DMS114 treated with DMSO at 0.1 percent for 48 hours (cell line): ENCODE measurements around the gene SEMA3E.
"Not testable (repeated sequence)": the region's sequence is repeated elsewhere in the genome, so short reads cannot be mapped to it uniquely, and the experiment has no call there.

ENCODE experiments used
- DNase-seq: peaks from one replicate; lab custom pipeline; 2025; ENCODE audit not compliant: unreplicated experiment; lab: John Stamatoyannopoulos, UW

Gene SEMA3E

DNA sequence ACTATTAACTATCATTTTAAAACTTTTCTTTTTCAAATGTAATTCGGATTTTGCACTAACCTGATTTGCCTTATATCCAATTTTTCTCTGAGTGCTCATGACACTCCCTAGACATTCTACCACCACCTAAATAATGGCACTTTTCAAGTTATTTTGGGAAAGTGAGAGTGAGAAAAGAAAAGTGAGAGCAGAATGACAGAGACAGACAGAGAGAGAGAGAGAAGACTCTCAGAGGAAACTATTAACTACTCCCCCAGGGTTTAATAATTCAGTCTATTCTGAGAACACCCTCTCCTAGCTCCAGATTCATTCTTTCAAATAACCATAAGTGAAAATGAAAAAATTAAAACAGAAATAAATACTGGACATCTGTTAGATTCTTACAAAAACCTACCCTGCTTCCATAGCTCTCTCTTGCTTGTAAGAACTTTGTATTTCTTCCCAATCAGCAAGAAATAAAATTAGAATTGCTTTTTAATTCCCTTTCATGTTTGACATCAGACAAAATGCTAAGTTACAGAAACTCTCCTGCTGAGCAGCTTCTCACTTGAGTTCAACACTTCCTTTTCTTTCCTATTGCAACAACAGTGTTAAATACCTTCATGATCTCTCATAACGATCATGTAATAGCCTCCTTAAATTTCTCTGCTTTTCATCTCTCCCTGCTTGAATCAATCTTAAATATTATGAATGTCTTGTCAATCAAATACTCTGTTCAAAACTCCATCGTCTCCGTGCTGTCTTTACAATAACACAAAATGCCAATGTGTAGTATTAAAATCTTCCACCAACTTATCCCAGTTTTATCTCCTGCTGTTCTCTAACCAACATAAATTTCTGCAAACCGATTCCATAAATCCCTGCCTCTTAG lies 191.7 kb downstream of the SEMA3E start:
- DNase-seq = no peak

GRCh38 chr7:83456413-83456812 lies 192.5 kb downstream of the SEMA3E start:
- no peak for DNase-seq

- DNase-seq = no peak
Observed at GRCh38 chr7:83455612-83456011, 193.3 kb downstream of the SEMA3E start.

DNA sequence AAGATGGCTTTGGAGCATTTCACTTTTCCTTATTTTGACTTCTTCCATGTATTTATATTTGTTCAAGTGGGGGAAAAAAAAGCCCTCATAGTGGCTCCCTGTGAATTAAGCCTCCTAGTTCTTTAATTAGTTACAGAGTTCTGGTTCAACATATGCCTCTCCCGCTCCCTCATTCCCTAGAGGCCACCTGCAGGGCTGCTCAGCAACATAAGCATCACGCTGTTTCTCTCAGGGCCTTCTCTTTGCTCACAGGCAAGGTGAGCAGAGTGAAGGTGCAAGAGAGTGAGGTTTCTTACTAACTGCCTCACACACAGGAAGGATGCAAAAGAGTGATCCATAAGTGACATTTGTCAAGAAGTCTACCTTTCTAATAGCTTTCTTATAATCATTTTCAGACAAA lies 196.7 kb downstream of the SEMA3E start:
- no peak for DNase-seq

GRCh38 chr7:83451501-83452045 lies 197.4 kb downstream of the SEMA3E start:
- DNase-seq = no peak

GRCh38 chr7:83449781-83450180 lies 199.2 kb downstream of the SEMA3E start:
- no peak for DNase-seq

- no peak for DNase-seq
Observed at GRCh38 chr7:83447681-83448080, 201.3 kb downstream of the SEMA3E start.

GRCh38 chr7:83446102-83446669 lies 202.8 kb downstream of the SEMA3E start:
- no peak for DNase-seq

GRCh38 chr7:83442911-83443310 lies 206.0 kb downstream of the SEMA3E start:
- no peak for DNase-seq

- DNase-seq = no peak
Observed at GRCh38 chr7:83439026-83439425, 209.9 kb downstream of the SEMA3E start.

DNA sequence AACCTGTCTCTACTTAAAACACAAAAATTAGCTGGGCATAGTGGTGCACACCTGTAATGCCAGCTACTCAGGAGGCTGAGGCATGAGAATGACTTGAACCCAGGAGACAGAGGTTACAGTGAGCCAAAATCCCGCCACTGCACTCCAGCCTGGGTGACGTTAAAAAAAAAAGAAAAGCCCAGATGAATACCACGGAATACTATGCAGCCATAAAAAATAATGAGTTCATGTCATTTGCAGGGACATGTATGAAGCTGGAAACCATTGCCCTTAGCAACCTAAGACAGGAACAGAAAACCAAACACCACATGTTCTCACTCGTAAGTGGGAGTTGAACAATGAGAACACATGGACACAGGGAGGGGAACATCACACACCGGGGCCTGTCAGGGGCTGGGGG lies 218.7 kb downstream of the SEMA3E start:
- not testable (repeated sequence) for DNase-seq

GRCh38 chr7:83429493-83429892 lies 219.4 kb downstream of the SEMA3E start:
- DNase-seq = no peak

DNA sequence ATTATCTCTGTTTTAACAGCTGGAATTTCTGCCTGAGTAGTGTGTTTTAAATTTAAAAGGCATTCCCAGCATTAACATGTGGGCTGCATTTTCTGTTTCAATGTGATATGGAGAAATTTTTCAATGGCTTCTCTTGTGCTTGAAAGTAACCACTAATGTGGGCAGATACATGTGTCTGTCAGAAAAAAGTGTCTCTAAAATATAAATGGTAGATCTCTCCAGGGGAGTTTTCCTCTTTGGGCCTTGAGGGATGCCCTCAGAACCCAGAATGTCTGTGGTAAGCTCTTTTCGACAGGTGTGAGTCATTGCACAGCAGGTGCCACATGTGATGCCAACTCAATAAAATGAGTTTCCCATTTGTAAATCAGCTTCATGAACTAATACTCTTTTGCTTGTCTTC lies 221.1 kb downstream of the SEMA3E start:
- no peak for DNase-seq

DNA sequence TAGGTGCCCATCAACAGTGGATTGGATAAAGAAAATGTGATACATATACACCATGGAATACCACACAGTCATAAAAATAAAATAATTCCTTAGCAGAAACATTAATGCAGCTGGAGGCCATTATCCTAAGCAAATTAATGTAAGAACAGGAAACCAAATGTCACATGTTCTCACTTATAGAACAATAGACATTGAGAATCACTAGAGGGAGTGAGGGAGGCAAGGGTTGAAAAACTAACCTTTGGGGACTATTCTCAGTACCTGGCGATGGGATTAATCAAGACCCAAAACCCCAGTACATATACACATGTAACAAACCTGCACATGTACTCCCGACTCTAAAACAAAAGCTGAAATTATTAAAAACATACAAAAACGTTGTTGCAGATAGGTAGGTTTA lies 222.6 kb downstream of the SEMA3E start:
- no peak for DNase-seq

- no peak for DNase-seq
Observed at GRCh38 chr7:83419013-83419412, 229.9 kb downstream of the SEMA3E start.

- no peak for DNase-seq
Observed at GRCh38 chr7:83415840-83416239, 233.1 kb downstream of the SEMA3E start.

DNA sequence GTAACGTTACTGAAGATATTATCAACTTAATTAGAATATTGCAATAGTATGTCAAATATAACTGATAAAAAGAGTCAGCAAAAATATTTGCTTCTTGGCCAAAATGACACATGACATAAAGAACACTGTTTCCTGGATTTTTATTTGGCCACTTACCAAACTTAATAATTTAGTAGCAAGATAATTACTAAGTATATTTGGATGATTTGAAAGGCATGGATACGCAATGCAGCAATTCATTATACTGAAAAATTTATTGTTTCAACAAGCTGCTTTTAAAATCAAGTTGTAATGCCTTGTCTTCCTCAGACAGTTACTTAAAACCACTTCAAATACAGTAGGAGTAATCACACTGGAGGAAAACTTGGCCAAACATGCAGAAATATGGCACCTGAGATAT lies 234.0 kb downstream of the SEMA3E start:
- DNase-seq = no peak

DNA sequence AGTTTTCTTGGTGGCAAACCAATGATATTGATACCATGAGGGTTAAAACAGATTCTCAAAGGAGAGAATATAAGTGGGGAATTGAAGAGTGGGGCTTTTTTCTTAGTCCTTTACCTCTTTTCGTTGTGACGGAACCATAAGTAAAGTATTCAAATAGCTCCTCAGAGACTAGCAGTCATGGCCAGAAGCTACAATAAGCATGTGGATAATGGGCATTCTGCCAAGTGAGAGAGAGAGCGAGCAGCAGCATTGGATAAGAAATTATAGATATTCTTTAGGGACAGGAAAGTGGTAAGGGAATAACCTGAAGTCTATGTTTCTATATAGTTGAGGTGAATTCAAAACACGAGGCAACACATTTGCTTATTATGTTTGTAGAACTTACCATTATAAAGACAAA lies 235.1 kb downstream of the SEMA3E start:
- DNase-seq = no peak

GRCh38 chr7:83413424-83413823 lies 235.5 kb downstream of the SEMA3E start:
- no peak for DNase-seq

- DNase-seq = peak; percentile 43
Observed at GRCh38 chr7:83410989-83411591, 237.8 kb downstream of the SEMA3E start.

- DNase-seq = no peak
Observed at GRCh38 chr7:83394776-83395175, 254.2 kb downstream of the SEMA3E start.

- no peak for DNase-seq
Observed at GRCh38 chr7:83388436-83388835, 260.5 kb downstream of the SEMA3E start.
